Stimulated activated CD4-positive, alpha-beta T cell treated with anti-CD3 and anti-CD28 coated beads, Interleukin-4, amount 100 ng/mL, for 1 hour (primary cell): ENCODE measurements around the gene NFASC.

ENCODE experiments used
- DNase-seq: peaks from one replicate; pipeline ENCODE4 v3.0.0-alpha.2; 2020

Gene NFASC

GRCh38 chr1:204870160-204870912 is at the start of gene NFASC:
NFASC (plus strand) TSS chr1:204870862; CDS start chr1:204944316, 73,454 bp downstream.
- no peak for DNase-seq

GRCh38 chr1:204821476-204821875 is 49.2 kb upstream of the NFASC start:
- DNase-seq, result no peak

GRCh38 chr1:204821924-204822323 is 48.7 kb upstream of the NFASC start:
- no peak for DNase-seq

- DNase-seq, result no peak
These were observed 43.7 kb upstream of the NFASC start for GRCh38 chr1:204826970-204827369.

- peak; percentile 37 for DNase-seq
These were observed 42.3 kb upstream of the NFASC start for GRCh38 chr1:204828352-204828850.

GRCh38 chr1:204829133-204829825 is 41.4 kb upstream of the NFASC start:
- DNase-seq, result no peak

- DNase-seq, result no peak
These were observed 39.9 kb upstream of the NFASC start for GRCh38 chr1:204830747-204831146.

- DNase-seq, result no peak
These were observed 39.5 kb upstream of the NFASC start for GRCh38 chr1:204831186-204831585.

- DNase-seq, result no peak
These were observed 36.3 kb upstream of the NFASC start for GRCh38 chr1:204834336-204834735.

- no peak for DNase-seq
These were observed 35.9 kb upstream of the NFASC start for GRCh38 chr1:204834752-204835151.

- DNase-seq, result no peak
These were observed 34.9 kb upstream of the NFASC start for GRCh38 chr1:204835737-204836136.

- no peak for DNase-seq
These were observed 33.8 kb upstream of the NFASC start for GRCh38 chr1:204836856-204837255.

- DNase-seq, result peak; percentile 6
These were observed 33.1 kb upstream of the NFASC start for GRCh38 chr1:204837440-204838084.

GRCh38 chr1:204841316-204841715 is 29.3 kb upstream of the NFASC start:
- no peak for DNase-seq

- DNase-seq, result no peak
These were observed 28.9 kb upstream of the NFASC start for GRCh38 chr1:204841798-204842197.

GRCh38 chr1:204842369-204842768 is 28.3 kb upstream of the NFASC start:
- no peak for DNase-seq

GRCh38 chr1:204842892-204843291 is 27.8 kb upstream of the NFASC start:
- no peak for DNase-seq

GRCh38 chr1:204846546-204846945 is 24.1 kb upstream of the NFASC start:
- DNase-seq, result no peak

GRCh38 chr1:204848579-204848978 is 22.1 kb upstream of the NFASC start:
- DNase-seq, result no peak

GRCh38 chr1:204852854-204853253 is 17.8 kb upstream of the NFASC start:
- DNase-seq, result no peak

GRCh38 chr1:204853436-204853835 is 17.2 kb upstream of the NFASC start:
- DNase-seq, result no peak

GRCh38 chr1:204854286-204854685 is 16.4 kb upstream of the NFASC start:
- no peak for DNase-seq

GRCh38 chr1:204858363-204858821 is 12.3 kb upstream of the NFASC start:
- DNase-seq, result no peak

GRCh38 chr1:204859861-204860267 is 10.8 kb upstream of the NFASC start:
- DNase-seq, result no peak
